ENCODE data around the gene UPF3A. TPM values are rescaled to one million over a fixed set of nuclear protein-coding genes. Genes with fewer than 3 reads are reported as not detected.
A peak's percentile ranks its signal among the peaks of the same experiment; 100 is the strongest.

Gene UPF3A
- total RNA-seq, 2 donors from 2014 or later = 14.1 to 20.7 TPM

- Histone ChIP-seq H3K27me3 (no peaks in the 10 kb centered on the region), H3K27ac (no peak overlapping the region), H3K9me3 (no peaks in the 10 kb centered on the region), H3K36me3 (peaks cover 52% of the 10 kb centered on the region), H3K4me1 (no peaks in the 10 kb centered on the region), H3K4me3 (no peak overlapping the region)
- TF ChIP-seq CTCF (IDR thresholded peaks at IDR 0.05) = no peak
- no peak for DNase-seq (ENCODE audit: low spot score)
These were observed 18.4 kb downstream of the UPF3A start for GRCh38 chr13:114299604-114300305.

- no peak for DNase-seq (ENCODE audit: low spot score)
- H3K36me3 ChIP-seq = peaks cover 57% of the 10 kb centered on the region
- no peaks in the 10 kb centered on the region for H3K4me1 ChIP-seq
- no peak overlapping the region for H3K27ac ChIP-seq
- no peaks in the 10 kb centered on the region for H3K9me3 ChIP-seq
- TF ChIP-seq CTCF (IDR thresholded peaks at IDR 0.05) = no peak
- H3K27me3 ChIP-seq = no peaks in the 10 kb centered on the region
- no peak overlapping the region for H3K4me3 ChIP-seq
These were observed 22.4 kb downstream of the UPF3A start for GRCh38 chr13:114303700-114304327.

- Histone ChIP-seq H3K4me3 (no peak overlapping the region), H3K9me3 (no peaks in the 10 kb centered on the region), H3K27me3 (no peaks in the 10 kb centered on the region), H3K36me3 (peaks cover 50% of the 10 kb centered on the region), H3K27ac (no peak overlapping the region), H3K4me1 (no peaks in the 10 kb centered on the region)
- TF ChIP-seq CTCF (IDR thresholded peaks at IDR 0.05) = no peak
- no peak for DNase-seq (ENCODE audit: low spot score)
These were observed 23.1 kb downstream of the UPF3A start for GRCh38 chr13:114304346-114305034.

- no peak for DNase-seq (ENCODE audit: low spot score)
- H3K27me3 ChIP-seq = no peaks in the 10 kb centered on the region
- peaks cover 0 to 7% of the 10 kb centered on the region in 2 donors for H3K4me1 ChIP-seq
- H3K4me3 ChIP-seq = no peak overlapping the region
- TF ChIP-seq CTCF (IDR thresholded peaks at IDR 0.05) = no peak
- peaks cover 15% of the 10 kb centered on the region for H3K36me3 ChIP-seq
- no peak overlapping the region for H3K27ac ChIP-seq
- H3K9me3 ChIP-seq = no peaks in the 10 kb centered on the region
These were observed 27.7 kb downstream of the UPF3A start for GRCh38 chr13:114309086-114309485.

- Histone ChIP-seq H3K9me3 (no peaks in the 10 kb centered on the region), H3K27ac (no peak overlapping the region), H3K4me1 (peaks cover 0 to 8% of the 10 kb centered on the region in 2 donors), H3K36me3 (peaks cover 15% of the 10 kb centered on the region), H3K4me3 (no peak overlapping the region), H3K27me3 (no peaks in the 10 kb centered on the region)
- peak; percentile 50 for DNase-seq (ENCODE audit: low spot score)
- TF ChIP-seq CTCF (IDR thresholded peaks at IDR 0.05) = no peak
These were observed 28.5 kb downstream of the UPF3A start for GRCh38 chr13:114309806-114310410.
